NCI-H2196 treated with DMSO at 0.1 percent for 48 hours (cell line): ENCODE results near the gene FBXO9.
"Not testable (repeated sequence)": the region's sequence is repeated elsewhere in the genome, so short reads cannot be mapped to it uniquely, and the experiment has no call there.

Experiments
- DNase-seq: peaks from one replicate; lab custom pipeline; 2025; ENCODE audit not compliant: unreplicated experiment; lab: John Stamatoyannopoulos, UW

Gene FBXO9

DNA sequence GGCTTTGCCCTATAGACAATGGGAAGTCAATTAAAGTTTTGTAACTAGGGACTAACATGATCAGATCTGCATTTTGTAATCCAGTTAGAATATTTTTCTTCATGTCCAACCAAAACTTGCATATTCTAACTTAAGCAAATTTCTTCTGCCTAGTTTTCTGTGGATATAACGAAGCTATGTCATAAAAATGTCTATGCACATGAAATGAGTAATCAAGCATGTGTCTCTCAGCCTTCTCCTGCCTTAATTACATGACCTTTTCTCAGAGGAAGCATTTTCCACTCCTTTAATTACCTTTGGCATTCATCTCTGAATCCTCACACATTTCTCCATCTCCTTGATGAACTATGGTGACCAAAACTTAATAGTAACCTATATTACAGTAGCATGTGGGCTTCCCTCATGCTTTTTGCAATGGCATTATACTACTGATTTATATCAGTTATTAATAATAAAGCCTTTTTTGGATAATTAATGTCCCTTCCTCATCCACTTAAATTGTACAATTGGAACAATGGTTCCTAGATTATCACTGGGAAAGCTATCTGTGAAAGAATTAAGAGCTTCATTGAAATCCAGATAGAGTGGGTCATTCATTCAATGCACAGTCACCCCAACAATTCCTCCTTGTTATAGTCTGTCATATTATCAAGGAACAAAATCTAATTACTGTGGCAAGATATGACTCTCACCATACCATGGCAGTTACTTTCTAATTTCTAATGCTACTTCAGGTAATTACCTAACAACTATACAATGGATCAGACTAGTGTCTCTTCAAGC is 19.1 kb upstream of the FBXO9 start:
- DNase-seq: no peak

- no peak for DNase-seq
Measured at GRCh38 chr6:53048431-53049195, 16.6 kb upstream of the FBXO9 start.

DNA sequence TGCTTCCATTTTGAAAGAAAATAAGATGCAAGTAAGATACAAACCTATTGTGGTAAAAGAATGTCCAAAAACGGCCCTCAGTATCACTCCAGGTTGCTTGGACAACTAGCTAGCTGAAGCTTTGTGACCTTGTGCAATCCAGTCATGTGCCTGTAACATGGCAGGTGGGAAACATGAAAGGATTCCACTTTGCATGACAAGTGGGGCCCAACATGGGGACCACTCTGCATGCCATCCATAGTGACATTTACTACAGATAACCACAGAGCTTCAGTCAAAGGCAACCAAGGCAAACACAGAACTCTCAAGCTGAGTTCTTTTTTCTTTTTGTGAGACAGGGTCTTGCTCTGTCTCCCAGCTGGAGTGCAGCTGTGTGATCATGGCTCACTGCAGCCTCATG is 15.8 kb upstream of the FBXO9 start:
- no peak for DNase-seq

- DNase-seq: not testable (repeated sequence)
Measured at GRCh38 chr6:53052152-53052551, 13.1 kb upstream of the FBXO9 start.

DNA sequence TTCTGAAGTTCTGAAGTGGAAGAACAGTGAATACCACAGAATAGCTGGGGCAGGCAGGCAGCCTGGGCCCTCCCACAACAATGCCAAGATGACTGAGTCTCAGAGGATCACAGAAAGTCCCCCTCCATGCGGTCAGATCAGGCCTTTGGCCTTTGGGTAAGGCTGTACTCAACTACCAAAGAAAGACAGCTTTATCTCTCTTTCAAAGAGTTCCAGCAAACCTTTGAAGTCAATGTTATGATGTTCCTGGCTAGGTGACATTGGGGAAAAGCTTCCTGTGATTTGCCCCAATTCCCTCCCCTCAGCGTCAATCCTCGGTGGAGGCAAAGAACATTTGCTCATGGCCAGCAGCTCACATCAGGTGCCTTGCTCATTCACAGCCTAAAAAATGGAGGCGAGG is 10.7 kb upstream of the FBXO9 start:
- no peak for DNase-seq

DNA sequence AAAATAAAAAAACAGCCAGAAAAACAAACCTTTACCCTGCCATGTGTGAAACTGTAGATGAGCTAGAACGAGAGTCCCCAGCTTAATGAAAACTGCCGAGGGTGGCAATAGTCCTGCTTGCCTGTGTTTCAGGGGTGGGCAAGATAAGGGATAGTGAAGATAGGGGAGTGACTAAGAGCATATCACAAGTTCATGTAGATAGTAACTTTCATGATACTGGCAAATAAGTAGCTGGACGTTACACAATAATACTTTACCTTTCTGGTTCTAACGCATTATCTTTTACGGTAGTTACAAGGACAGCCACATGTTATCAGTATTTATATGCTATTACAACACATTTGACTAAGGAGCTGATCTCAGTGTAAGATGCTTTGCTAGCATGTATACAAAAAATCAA is 9.3 kb upstream of the FBXO9 start:
- no peak for DNase-seq

- peak; percentile 15 for DNase-seq
Measured at GRCh38 chr6:53056273-53056672, 8.9 kb upstream of the FBXO9 start.

- no peak for DNase-seq
Measured at GRCh38 chr6:53058388-53059195, 6.6 kb upstream of the FBXO9 start.

DNA sequence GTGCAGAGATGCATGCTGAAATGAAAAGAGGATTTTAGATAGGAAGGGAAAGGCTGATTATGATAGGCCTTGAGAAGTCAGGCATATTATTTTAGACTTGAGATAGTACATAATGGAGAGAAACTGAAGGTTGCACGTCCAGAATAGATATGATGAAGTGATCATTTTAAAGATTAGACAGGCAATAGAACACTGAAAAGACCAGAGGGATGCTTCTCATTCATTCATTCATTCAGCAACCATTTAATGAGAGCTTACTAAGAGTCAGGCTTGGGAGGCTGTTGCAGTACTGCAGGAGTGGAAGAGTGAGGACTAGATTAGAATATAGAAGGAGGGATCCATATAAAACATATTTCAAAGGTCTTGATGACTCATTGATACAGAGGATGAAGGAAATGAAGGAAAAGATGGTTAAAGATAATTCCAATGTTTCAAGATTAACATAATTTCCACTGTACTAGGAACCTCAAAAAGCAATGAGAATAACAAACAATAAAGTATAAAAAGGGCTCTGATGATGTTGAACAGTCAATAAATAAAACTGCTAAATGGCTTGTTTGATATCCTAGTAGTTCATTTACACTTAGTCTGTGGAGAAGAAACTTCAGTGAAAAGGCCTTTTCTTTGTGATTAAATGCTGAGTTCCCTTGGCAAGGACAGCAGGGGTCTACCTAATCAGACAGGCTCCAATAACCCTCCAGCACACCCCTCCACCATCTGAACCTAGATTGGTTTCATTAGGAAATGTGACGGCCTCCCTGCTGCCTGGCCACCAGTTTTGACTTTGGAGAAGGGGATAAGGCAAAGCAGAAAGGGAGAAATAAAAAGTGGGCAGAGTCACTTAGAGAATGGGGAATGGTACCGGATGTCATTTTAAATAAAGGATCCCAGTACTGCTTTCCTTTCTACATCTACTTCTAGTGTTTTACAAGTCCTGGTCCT is 5.3 kb upstream of the FBXO9 start:
- DNase-seq: no peak

DNA sequence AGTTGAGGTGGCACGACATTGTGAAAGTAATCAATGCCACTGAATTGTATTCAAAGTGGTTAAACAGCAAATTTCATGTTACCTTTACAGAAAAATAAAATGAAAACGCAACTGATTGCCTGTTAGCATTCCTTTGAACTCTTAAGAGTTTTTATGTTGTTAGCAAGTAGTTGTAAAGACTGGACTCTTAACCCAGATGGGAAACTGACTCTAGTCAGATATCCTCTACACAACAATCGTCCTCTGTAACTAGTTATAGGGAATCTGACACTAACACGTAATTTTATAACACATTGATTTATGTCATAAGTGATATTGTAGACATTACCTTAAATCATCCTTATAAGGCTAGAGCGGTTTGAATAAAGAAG is 3.0 kb upstream of the FBXO9 start:
- DNase-seq: no peak

DNA sequence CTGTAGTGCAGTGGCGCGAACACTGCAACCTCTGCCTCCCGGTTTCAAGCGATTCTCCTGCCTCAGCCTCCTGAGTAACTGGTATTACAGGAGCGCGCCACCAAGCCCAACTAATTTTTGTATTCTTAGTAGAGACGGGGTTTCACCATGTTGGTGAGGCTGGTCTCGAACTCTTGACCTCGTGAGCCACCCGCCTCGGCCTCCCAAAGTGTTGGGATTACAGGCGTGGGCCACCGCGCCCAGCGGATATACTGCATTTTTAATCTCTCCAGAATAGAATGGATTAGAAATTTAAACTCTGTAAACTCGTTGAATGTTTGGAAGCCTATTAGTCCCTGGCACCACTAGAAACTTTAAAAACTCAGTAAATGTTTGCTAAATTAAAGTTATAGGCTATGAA is 949 bp upstream of the FBXO9 start:
- not testable (repeated sequence) for DNase-seq

DNA sequence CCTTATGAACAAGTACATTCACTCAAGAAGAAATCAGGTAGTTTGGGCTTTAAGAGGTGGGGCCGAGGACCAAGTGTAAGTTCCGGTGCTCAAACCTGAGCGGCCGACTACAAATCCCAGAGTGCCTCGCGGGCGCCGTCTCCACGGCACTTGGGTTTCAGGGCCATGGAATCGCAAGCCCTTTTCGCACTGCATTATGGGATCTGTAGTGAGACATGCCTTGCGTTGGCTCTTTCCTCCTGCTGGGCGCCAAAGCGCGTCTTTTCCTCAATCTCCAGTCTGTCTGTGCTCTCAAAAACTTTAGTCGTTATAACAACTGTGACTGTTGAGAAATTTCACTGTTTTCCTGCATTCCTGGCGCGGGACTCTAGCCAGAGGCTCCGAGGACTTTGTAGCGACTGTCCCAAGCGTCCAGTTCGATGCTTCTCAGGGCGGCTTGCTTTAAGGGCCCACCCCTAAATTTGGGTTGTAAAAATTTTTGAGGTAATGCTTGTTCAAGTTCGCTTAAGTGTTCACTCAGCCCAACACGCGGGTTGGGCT is 408 bp upstream of the FBXO9 start:
- DNase-seq: peak; percentile 96

GRCh38 chr6:53066077-53066417 is 843 bp downstream of the FBXO9 start:
- no peak for DNase-seq

DNA sequence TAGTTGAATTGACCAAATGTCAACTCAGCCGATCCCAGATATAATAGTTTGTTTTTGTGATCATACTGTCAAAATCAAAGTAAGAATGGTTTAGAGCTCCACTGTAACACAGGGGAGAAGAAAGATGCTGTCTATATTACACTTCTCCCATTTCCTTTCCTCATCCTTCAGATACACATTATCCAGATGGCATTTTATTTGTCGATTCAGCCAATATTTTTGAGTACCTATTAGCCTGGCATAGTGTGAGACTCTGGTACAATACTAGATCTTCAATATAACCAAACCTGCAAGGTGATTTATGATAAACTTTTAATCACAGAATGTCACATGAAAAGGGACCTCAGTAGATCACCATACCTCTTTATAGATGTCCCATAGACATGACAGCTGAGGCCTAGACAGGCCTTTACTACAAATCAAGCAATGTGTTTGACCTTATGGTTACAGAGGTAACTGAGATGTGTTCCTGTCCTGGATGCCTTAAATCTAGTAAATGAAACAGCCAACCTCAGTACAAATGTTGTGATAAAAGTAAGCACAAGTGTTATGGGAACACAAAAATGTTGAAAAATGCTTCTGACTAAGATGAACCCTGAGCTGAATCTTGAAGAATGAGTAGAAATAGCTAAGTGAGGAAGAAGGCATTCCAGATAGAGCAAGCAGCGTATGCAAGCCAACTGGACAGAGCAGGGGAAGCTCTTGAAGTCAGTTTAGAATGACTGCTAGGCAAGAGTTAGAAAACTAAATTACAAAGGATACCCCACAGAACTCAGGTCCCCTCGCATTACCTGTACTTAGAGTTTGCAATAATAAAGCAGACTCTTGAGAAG is 1.9 kb downstream of the FBXO9 start:
- no peak for DNase-seq

DNA sequence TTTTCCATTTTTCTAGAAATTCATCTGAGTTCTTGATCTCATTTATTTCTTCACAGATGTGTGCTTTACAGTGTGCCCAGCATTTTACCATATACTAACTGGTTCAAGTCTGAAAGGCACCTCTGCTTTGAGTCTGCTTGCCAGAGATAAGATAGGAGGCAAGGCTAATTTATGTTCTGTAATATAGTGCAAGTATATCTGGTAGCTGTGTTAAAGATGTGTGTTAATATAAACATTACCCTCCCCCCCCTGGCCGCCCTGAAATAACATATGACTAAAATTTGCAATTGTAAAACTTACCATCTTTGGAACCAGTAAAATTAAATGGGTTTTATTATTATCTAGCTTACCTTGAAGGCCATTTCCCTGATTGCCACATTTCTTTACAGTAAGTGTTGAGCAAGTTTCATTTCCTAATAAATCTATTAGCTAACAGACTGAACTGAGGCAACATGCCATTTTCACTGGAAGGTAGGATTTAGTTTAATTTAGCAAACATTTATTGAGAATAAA is 2.7 kb downstream of the FBXO9 start:
- no peak for DNase-seq

DNA sequence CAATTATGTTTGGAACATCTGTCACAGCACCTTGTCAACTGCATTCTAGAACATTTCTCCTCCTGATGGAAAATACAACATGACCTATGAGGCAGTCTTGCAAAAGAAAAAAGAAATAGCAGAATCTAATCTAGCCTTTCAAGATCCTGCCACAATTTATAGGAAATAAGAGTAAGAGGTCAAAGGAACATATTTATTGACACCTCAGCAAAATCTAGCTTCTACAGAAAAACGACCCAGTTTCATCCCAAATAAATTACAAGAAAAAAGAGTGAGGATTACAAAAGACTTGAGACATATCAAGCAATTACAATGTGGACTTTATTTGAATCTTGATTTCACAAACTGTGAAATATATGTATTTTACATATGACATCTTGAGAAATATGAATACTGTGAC is 4.2 kb downstream of the FBXO9 start:
- no peak for DNase-seq

DNA sequence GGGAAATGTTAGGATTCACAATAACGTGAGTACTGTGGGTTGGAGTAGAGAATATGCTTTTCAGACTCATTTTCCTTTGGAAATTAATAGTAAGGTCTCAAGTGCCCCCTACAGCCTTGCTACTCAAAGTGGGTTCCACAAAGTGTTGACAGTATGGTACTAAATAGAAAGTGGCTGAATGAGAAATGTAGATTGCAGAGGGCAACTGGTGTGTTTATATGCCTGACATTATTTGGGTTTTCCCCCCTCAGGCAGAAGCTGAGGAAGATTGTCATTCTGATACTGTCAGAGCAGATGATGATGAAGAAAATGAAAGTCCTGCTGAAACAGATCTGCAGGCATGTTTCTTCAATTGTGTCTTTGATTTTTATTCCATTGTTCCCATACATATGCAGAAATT is 5.6 kb downstream of the FBXO9 start:
- DNase-seq: no peak

DNA sequence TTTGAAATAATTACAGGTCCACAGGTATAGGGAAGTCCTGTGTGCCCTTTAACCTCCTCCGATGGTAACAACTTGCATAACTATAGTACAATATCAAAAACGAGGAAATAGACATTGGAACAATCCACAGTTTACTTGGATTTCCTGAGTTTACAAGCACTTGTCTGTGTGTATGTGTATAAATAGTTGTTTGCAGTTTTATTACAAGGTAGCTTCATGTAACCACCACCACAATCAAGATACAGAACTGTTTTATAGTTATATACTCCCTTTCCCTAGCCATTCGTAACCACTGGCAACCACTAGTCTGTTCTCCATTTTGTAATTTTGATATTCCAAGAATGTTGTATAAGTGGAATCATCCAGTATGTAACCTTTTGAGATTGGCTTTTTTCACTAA is 9.1 kb downstream of the FBXO9 start:
- DNase-seq: no peak

- DNase-seq: no peak
Measured at GRCh38 chr6:53080813-53081212, 15.6 kb downstream of the FBXO9 start.
